Peyer's patch (tissue), 4 donors: ENCODE results near the gene IRF4. TPM values are rescaled to one million over a fixed set of nuclear protein-coding genes. Genes with fewer than 3 reads are reported as not detected.
"Not testable (repeated sequence)": the region's sequence is repeated elsewhere in the genome, so short reads cannot be mapped to it uniquely, and the experiment has no call there.

Experiments used
- DNase-seq, 3 donors: peaks; one replicate each; pipeline ENCODE4 v3.0.0-alpha.2; 2017 to 2019
- H3K27ac ChIP-seq, 4 donors: fragments of 200-600 bp; sonication (generic); one replicate each; pipeline ENCODE4 v1.5.1; 2016 to 2019
- H3K27me3 ChIP-seq, 2 donors: fragments of 200-600 bp; sonication (generic); one replicate each; pipeline ENCODE4 v1.5.1; 2019
- H3K36me3 ChIP-seq, 3 donors: fragments of 200-600 bp; sonication (generic); one replicate each; pipeline ENCODE4 v1.5.1; 2016 to 2019
- H3K4me1 ChIP-seq, 4 donors: fragments of 200-600 bp; sonication (generic); one replicate each; pipeline ENCODE4 v1.5.1; 2016 to 2019
- H3K4me3 ChIP-seq, 4 donors: fragments of 200-600 bp; sonication (generic); 1 replicate in 3 of 4; 2 replicates in 1 of 4; pipeline ENCODE4 v1.5.1; 2016 to 2019; ENCODE audit warnings: mild to moderate bottlenecking in 1 of 4
- H3K9me3 ChIP-seq, 4 donors: fragments of 200-600 bp; sonication (generic); one replicate each; pipeline ENCODE4 v1.5.1; 2016 to 2019; ENCODE audit warnings: mild to moderate bottlenecking in 1 of 4
- CTCF ChIP-seq, 6 experiments: fragments of 450-650 bp in 4 of 6; fragments of 200-600 bp in 2 of 6; sonication (generic) in 1 of 6; IDR thresholded peaks; one replicate each; pipeline ENCODE4 v1.5.1; 2017 to 2019; ENCODE audit warnings: antibody characterized with exemption in 6 of 6, mild to moderate bottlenecking in 3 of 6, moderate library complexity in 1 of 6
- POLR2A ChIP-seq, 2 donors: fragments of 450-650 bp; IDR thresholded peaks; one replicate each; pipeline ENCODE4 v1.5.1; 2017; ENCODE audit warnings: antibody characterized with exemption in 2 of 2, mild to moderate bottlenecking in 2 of 2, moderate library complexity in 2 of 2
- total RNA-seq, 4 donors: library from RNA; depleted of rRNA; stranded (reverse); fragments of >200 nt; gene quantifications; one replicate each; pipeline ENCODE4 v1.1.0, GENCODE V29; 2016

Gene IRF4
- total RNA-seq, 4 donors from 2014 or later, result 0.47 to 57.8 (median 6.9) TPM

DNA sequence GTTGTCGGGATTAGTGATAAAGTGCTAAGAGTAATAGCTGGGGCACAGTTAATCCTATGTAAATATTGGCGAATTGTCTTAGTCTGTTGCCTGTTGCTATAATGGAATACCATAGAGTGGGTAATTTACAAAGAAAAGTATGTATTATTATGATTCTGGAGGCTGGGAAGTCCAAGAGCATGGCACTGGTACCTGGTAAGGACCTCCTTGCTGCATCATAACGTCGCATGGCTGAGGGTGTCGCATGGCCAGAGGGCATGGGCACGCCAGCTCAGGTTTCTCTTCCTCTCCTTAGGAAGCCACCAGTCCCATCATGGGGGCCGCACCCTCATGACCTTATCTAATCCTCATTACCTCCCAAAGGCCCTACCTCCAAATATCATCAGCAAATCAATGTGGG, 29.7 kb downstream of the IRF4 start:
- Histone ChIP-seq H3K4me1 (no peaks in the 10 kb centered on the region), H3K27ac (no peak overlapping the region), H3K27me3 (no peaks in the 10 kb centered on the region), H3K4me3 (no peak overlapping the region), H3K9me3 (no peaks in the 10 kb centered on the region), H3K36me3 (no peaks in the 10 kb centered on the region)
- TF ChIP-seq CTCF (IDR thresholded peaks at IDR 0.05) (no peak), POLR2A (IDR thresholded peaks at IDR 0.05) (no peak)
- DNase-seq, result no peak

DNA sequence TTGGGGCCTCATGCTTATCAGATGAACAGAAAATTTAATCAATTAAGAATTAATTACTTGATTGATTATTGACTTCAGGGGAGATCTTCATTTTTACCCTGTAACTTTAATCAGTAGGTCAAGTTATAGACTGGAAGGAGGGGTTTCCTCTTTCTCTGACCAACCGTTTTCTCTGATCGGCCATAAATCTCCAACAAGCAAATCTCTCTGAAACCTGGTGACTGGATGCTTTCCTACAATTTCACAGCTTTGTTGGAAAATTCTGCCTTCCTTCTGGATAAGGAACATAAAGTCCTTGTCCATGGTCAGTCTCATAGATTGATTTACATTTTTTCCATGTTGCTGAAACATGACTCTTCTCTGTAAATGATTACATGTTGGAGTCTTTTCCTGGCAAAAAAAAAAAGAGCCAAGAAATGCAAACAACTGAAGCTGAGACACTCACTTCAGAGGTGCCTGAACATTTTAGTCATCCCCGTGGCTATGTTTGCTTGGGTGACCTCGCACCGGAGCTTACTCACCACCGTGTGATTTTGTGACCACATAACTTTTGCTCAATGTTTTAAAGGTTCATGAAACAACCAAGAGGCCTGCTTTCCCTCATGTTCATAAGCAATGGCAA, 31.0 kb downstream of the IRF4 start:
- H3K9me3 ChIP-seq, result no peaks in the 10 kb centered on the region
- peak in 1 of 3 donors; percentile 46 for DNase-seq
- no peak overlapping the region for H3K4me3 ChIP-seq
- no peaks in the 10 kb centered on the region for H3K4me1 ChIP-seq
- H3K27ac ChIP-seq, result no peak overlapping the region
- TF ChIP-seq POLR2A (IDR thresholded peaks at IDR 0.05), result no peak
- TF ChIP-seq CTCF (IDR thresholded peaks at IDR 0.05), result no peak
- H3K36me3 ChIP-seq, result no peaks in the 10 kb centered on the region
- H3K27me3 ChIP-seq, result no peaks in the 10 kb centered on the region

GRCh38 chr6:423055-423798, 31.7 kb downstream of the IRF4 start:
- Histone ChIP-seq H3K36me3 (no peaks in the 10 kb centered on the region), H3K27me3 (no peaks in the 10 kb centered on the region), H3K4me3 (no peak overlapping the region), H3K27ac (no peak overlapping the region), H3K4me1 (no peaks in the 10 kb centered on the region), H3K9me3 (no peaks in the 10 kb centered on the region)
- no peak for TF ChIP-seq CTCF (IDR thresholded peaks at IDR 0.05)
- no peak for DNase-seq

GRCh38 chr6:423799-424345, 32.3 kb downstream of the IRF4 start:
- no peak for DNase-seq
- no peaks in the 10 kb centered on the region for H3K36me3 ChIP-seq
- no peak overlapping the region for H3K4me3 ChIP-seq
- no peaks in the 10 kb centered on the region for H3K4me1 ChIP-seq
- TF ChIP-seq CTCF (IDR thresholded peaks at IDR 0.05) (no peak), POLR2A (IDR thresholded peaks at IDR 0.05) (no peak)
- no peak overlapping the region for H3K27ac ChIP-seq
- no peaks in the 10 kb centered on the region for H3K9me3 ChIP-seq
- no peaks in the 10 kb centered on the region for H3K27me3 ChIP-seq

DNA sequence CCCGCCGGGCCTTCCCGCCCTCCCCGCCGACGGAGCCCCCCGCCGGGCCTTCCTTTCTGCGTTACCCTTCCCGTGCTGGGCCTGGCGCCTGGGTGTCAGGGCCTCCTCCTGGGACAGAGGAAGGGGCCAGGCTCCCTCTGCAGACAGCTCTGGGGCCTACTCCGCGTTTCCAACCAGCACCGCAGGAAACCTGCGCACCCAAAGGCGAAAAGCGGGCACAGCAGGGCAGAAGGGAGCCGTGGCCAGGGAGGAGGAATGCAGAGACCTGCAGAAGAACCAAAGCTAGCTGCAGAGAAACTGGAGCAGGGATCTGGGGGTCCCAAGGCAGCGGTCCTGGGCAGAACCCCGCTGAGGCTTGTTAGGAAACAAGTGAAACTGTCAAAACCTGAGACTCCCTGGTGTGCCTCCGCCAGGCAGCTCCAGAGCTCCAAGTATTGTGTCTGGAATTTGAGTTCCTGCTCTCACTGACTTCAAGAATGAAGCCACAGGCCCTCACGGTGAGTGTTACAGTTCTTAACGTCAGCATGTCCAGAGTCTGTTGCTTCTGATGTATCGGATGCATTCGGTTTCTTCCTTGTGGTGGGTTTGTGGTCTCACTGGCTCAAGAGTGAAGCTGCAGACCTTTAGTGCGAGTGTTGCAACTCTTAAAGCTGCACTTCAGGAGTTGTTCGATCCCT, 33.3 kb downstream of the IRF4 start:
- Histone ChIP-seq H3K36me3 (no peaks in the 10 kb centered on the region), H3K9me3 (no peaks in the 10 kb centered on the region), H3K27me3 (no peaks in the 10 kb centered on the region), H3K4me1 (no peaks in the 10 kb centered on the region), H3K4me3 (no peak overlapping the region), H3K27ac (no peak overlapping the region)
- DNase-seq, result no peak
- TF ChIP-seq CTCF (IDR thresholded peaks at IDR 0.05) (no peak), POLR2A (IDR thresholded peaks at IDR 0.05) (no peak)

DNA sequence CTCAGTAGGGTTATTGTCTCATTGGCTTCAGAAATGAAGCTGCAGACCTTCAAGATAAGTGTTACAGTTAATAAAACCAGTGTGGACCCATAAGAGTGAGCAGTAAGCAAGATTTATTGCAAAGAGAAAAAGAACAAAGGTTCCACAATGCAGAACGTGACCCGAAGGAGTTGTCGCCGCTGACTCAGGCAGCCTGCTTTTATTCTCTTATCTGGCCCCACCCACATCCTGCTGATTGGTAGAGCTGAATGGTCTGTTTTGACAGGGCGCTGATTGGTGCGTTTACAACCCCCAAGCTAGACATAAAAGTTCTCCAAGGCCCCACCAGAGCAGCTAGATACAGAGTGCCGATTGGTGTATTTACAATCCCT, 33.9 kb downstream of the IRF4 start:
- H3K4me3 ChIP-seq, H3K4me1 ChIP-seq, H3K27ac ChIP-seq, H3K36me3 ChIP-seq, H3K27me3 ChIP-seq, DNase-seq, H3K9me3 ChIP-seq: not testable (repeated sequence)

DNA sequence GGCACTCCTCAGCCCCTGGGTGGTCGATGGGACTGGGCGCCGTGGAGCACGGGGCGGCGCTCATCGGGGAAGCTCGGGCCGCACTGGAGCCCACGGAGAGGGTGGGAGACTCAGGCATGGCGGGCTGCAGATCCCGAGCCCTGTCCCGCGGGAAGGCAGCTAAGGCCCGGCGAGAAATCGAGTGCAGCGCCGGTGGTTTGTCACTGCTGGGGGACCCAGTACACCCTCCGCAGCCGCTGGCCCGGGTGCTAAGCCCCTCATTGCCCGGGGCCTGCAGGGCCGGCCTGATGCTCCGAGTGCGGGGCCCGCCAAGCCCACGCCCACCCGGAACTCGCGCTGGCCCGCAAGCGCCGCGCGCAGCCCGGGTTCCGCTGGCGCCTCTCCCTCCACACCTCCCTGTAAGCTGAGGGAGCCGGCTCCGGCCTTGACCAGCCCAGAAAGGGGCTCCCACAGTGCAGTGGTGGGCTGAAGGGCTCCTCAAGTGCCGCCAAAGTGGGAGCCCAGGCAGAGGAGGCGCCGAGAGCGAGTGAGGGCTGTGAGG, 34.7 kb downstream of the IRF4 start:
- H3K4me3 ChIP-seq, H3K27ac ChIP-seq, DNase-seq, H3K4me1 ChIP-seq, H3K9me3 ChIP-seq, H3K36me3 ChIP-seq, H3K27me3 ChIP-seq: not testable (repeated sequence)
